Measurements from ENCODE around the gene ARIH2. TPM values are rescaled to one million over a fixed set of nuclear protein-coding genes. Genes with fewer than 3 reads are reported as not detected.
A peak's percentile ranks its signal among the peaks of the same experiment; 100 is the strongest.

ARIH2 gene
- total and polyA plus RNA-seq, 9 of the 15 experiments (the other 6 are each of a cell fraction or from before 2014, with no cell fraction given), result 27.0 to 120 (median 108) TPM

GRCh38 chr3:48918388-48919214, at the start of gene ARIH2 (continued):
- TF ChIP-seq U2AF1 (optimal IDR thresholded peaks at IDR 0.05; ENCODE audit: low read depth, low read length), result peak; percentile 55
- TF ChIP-seq MTA2 (IDR thresholded peaks at IDR 0.05; ENCODE audit: low read depth), result peak; percentile 37; the same call in 1 of the 2 replicates
- peak; percentile 70 for TF ChIP-seq CEBPB (tag; IDR thresholded peaks at IDR 0.05)
- TF ChIP-seq POLR2B (IDR thresholded peaks at IDR 0.05; ENCODE audit: low read depth, partially characterized antibody), result peak; percentile 87
- TF ChIP-seq KDM2B (CRISPR knock-in tag; IDR thresholded peaks at IDR 0.05), result no peak
- peak; percentile 51; the same call in 1 of the 2 replicates for TF ChIP-seq L3MBTL2 (IDR thresholded peaks at IDR 0.05)
- no peak for TF ChIP-seq NCOA2 (IDR thresholded peaks at IDR 0.05; ENCODE audit: partially characterized antibody in 2 of 2)
- peak; percentile 24 to 48; a peak in 2 of 4 replicates for TF ChIP-seq NRF1 (conservative IDR thresholded peaks at IDR 0.05 in 1 of 2, IDR thresholded peaks at IDR 0.05 in 1 of 2)
- peak; percentile 44; the same call in 1 of the 2 replicates for TF ChIP-seq TOE1 (IDR thresholded peaks at IDR 0.05; ENCODE audit: borderline replicate concordance)
- no peak for TF ChIP-seq TOE1 (CRISPR knock-in tag; IDR thresholded peaks at IDR 0.05; ENCODE audit: borderline replicate concordance, low read depth)
- 0 out of 2 replicates have a peak, but pooled peaks have one; percentile 35 for TF ChIP-seq CBX1 (IDR thresholded peaks at IDR 0.05; ENCODE audit: low read depth)
- TF ChIP-seq ZNF24 (IDR thresholded peaks at IDR 0.05), result 0 out of 2 replicates have a peak, but pooled peaks have one; percentile 26
- TF ChIP-seq MAZ (CRISPR knock-in tag; conservative IDR thresholded peaks at IDR 0.05 in 1 of 2, IDR thresholded peaks at IDR 0.05 in 1 of 2), result peak in 1 of 2 experiments; percentile 73; a peak in 1 of 4 replicates
- no peak for TF ChIP-seq PHTF2 (CRISPR knock-in tag; IDR thresholded peaks at IDR 0.05)
- peak; percentile 40 for TF ChIP-seq PRPF4 (IDR thresholded peaks at IDR 0.05; ENCODE audit: insufficient read depth, low read depth, low read length, poor library complexity, severe bottlenecking)
- no peak for TF ChIP-seq EZH2 (IDR thresholded peaks at IDR 0.05; ENCODE audit: borderline replicate concordance, low read depth, low read length)
- no peak for TF ChIP-seq NFE2 (IDR thresholded peaks at IDR 0.05; ENCODE audit: low read depth)
- no peak for TF ChIP-seq PYGO2 (tag; IDR thresholded peaks at IDR 0.05)
- TF ChIP-seq THRA (IDR thresholded peaks at IDR 0.05), result no peak
- no peak for TF ChIP-seq CUX1 (CRISPR knock-in tag; IDR thresholded peaks at IDR 0.05)
